Inflammatory macrophage treated with lipopolysaccharide for 4 hours (primary cell): ENCODE measurements around the gene SLC6A16.
"Not testable (repeated sequence)": the region's sequence is repeated elsewhere in the genome, so short reads cannot be mapped to it uniquely, and the experiment has no call there.

Experiments
- DNase-seq: peaks from one replicate; pipeline ENCODE4 v3.0.0-alpha.2; 2020

SLC6A16 gene

GRCh38 chr19:49328741-49329140 is 3.8 kb upstream of the SLC6A16 start:
- no peak for DNase-seq

GRCh38 chr19:49327878-49328544 is 3.0 kb upstream of the SLC6A16 start:
- DNase-seq, result peak; percentile 77

GRCh38 chr19:49326165-49326704 is 1.2 kb upstream of the SLC6A16 start:
- peak; percentile 64 for DNase-seq

GRCh38 chr19:49325756-49326155 is 765 bp upstream of the SLC6A16 start:
- not testable (repeated sequence) for DNase-seq

- no peak for DNase-seq
Observed at GRCh38 chr19:49318296-49318695, 6.7 kb downstream of the SLC6A16 start.

- no peak for DNase-seq
Observed at GRCh38 chr19:49316284-49316683, 8.7 kb downstream of the SLC6A16 start.

- DNase-seq, result no peak
Observed at GRCh38 chr19:49315111-49315510, 9.9 kb downstream of the SLC6A16 start.

GRCh38 chr19:49309087-49309486 is 15.9 kb downstream of the SLC6A16 start:
- DNase-seq, result no peak

GRCh38 chr19:49306734-49307133 is 18.3 kb downstream of the SLC6A16 start:
- DNase-seq, result not testable (repeated sequence)

- DNase-seq, result no peak
Observed at GRCh38 chr19:49301866-49302252, 23.1 kb downstream of the SLC6A16 start.

GRCh38 chr19:49301165-49301865 is 23.7 kb downstream of the SLC6A16 start:
- peak; percentile 89 for DNase-seq

- not testable (repeated sequence) for DNase-seq
Observed at GRCh38 chr19:49298653-49299052, 26.3 kb downstream of the SLC6A16 start.

- DNase-seq, result no peak
Observed at GRCh38 chr19:49297403-49297802, 27.6 kb downstream of the SLC6A16 start.

- DNase-seq, result no peak
Observed at GRCh38 chr19:49295208-49295880, 29.6 kb downstream of the SLC6A16 start.

- no peak for DNase-seq
Observed at GRCh38 chr19:49294401-49294800, 30.6 kb downstream of the SLC6A16 start.

GRCh38 chr19:49290517-49290916 is 34.5 kb downstream of the SLC6A16 start:
- DNase-seq, result no peak

GRCh38 chr19:49289286-49289685 is 35.7 kb downstream of the SLC6A16 start:
- peak; percentile 60 for DNase-seq

GRCh38 chr19:49288205-49288604 is 36.8 kb downstream of the SLC6A16 start:
- not testable (repeated sequence) for DNase-seq

- DNase-seq, result peak; percentile 65
Observed at GRCh38 chr19:49287141-49287770, 37.7 kb downstream of the SLC6A16 start.

- DNase-seq, result no peak
Observed at GRCh38 chr19:49282184-49282583, 42.8 kb downstream of the SLC6A16 start.

GRCh38 chr19:49272204-49272603 is 52.8 kb downstream of the SLC6A16 start:
- DNase-seq, result peak; percentile 27

GRCh38 chr19:49271080-49271753 is 53.8 kb downstream of the SLC6A16 start:
- no peak for DNase-seq

GRCh38 chr19:49266409-49266808 is 58.6 kb downstream of the SLC6A16 start:
- DNase-seq, result peak; percentile 25
